CD4-positive, alpha-beta T cell (primary cell): ENCODE measurements around the gene TFEB. TPM values are rescaled to one million over a fixed set of nuclear protein-coding genes. Genes with fewer than 3 reads are reported as not detected.

ENCODE experiments used
- ATAC-seq: fragments of 200-7000 bp; cut with Tn5 transposase; one replicate; pipeline ENCODE4 v1.10.0; 2022; ENCODE audit warnings: mild to moderate bottlenecking; ENCODE audit not compliant: poor library complexity
- CTCF ChIA-PET: fragments of 350-600 bp; sonication (Branson Sonifier 250); formaldehyde crosslinking; loops from one replicate; lab custom pipeline; 2021; ENCODE audit warnings: antibody characterized with exemption, inconsistent platforms; lab: Charles Lee
- POLR2A ChIA-PET: fragments of 350-600 bp; sonication (Branson Sonifier 250); formaldehyde crosslinking; loops from one replicate; lab custom pipeline; 2021; ENCODE audit warnings: antibody characterized with exemption, inconsistent platforms; lab: Charles Lee
- DNase-seq, 14 experiments: peaks; one replicate each; pipeline ENCODE4 v3.0.0-alpha.2; 2013 to 2020; ENCODE audit warnings: mixed read lengths in 2 of 14
- H3K27ac ChIP-seq, 2 donors: one replicate each; pipeline versions ENCODE4 v1.5.1 to v1.7.0; 2013; ENCODE audit warnings: low read length in 2 of 2, low read depth in 1 of 2, mild to moderate bottlenecking in 1 of 2
- H3K27me3 ChIP-seq, 2 experiments: 1 replicate in 1 of 2; 2 replicates in 1 of 2; pipeline versions ENCODE4 v1.6.1 to v1.7.0; 2013; ENCODE audit warnings: low read length in 2 of 2, control low read depth in 1 of 2, mild to moderate bottlenecking in 1 of 2, moderate library complexity in 1 of 2; ENCODE audit not compliant: insufficient read depth in 2 of 2, control insufficient read depth in 1 of 2
- H3K36me3 ChIP-seq: one replicate; pipeline ENCODE4 v1.6.1; 2013; ENCODE audit warnings: low read length, control low read depth; ENCODE audit not compliant: insufficient read depth
- H3K4me1 ChIP-seq: one replicate; pipeline ENCODE4 v1.6.1; 2013; ENCODE audit warnings: low read length, control low read depth; ENCODE audit not compliant: insufficient read depth
- H3K4me3 ChIP-seq: one replicate; pipeline ENCODE4 v1.5.1; 2013; ENCODE audit warnings: mild to moderate bottlenecking, low read length, moderate library complexity
- H3K9me3 ChIP-seq, 2 experiments: 1 replicate in 1 of 2; 2 replicates in 1 of 2; pipeline versions ENCODE4 v1.6.1 to v1.7.0; 2013; ENCODE audit warnings: low read length in 2 of 2, mild to moderate bottlenecking in 2 of 2, control low read depth in 1 of 2, moderate library complexity in 1 of 2; ENCODE audit not compliant: control insufficient read depth in 1 of 2, insufficient read depth in 1 of 2
- H3K27ac Mint-ChIP-seq: one replicate; pipeline ENCODE4 v1.8.0; 2020; ENCODE audit warnings: mixed read lengths
- H3K27me3 Mint-ChIP-seq: one replicate; pipeline ENCODE4 v1.8.0; 2021; ENCODE audit warnings: mixed read lengths
- H3K36me3 Mint-ChIP-seq: one replicate; pipeline ENCODE4 v1.8.0; 2021; ENCODE audit warnings: low read depth, mixed read lengths
- H3K4me1 Mint-ChIP-seq: one replicate; pipeline ENCODE4 v1.8.0; 2021; ENCODE audit warnings: low read depth, mixed read lengths
- H3K4me3 Mint-ChIP-seq: one replicate; pipeline ENCODE4 v1.8.0; 2020; ENCODE audit warnings: mild to moderate bottlenecking, mixed read lengths
- H3K9me3 Mint-ChIP-seq: one replicate; pipeline ENCODE4 v1.8.0; 2020; ENCODE audit warnings: mixed read lengths
- intact Hi-C, 2 experiments: fragments of 100-400 bp; cut with DNase I in 1 of 2; cut with micrococcal nuclease in 1 of 2; formaldehyde crosslinking; loops; one replicate each; pipeline versions ENCODE4 v1.15.1 to v1.9.0; 2023 to 2025; cut with DNase I, micrococcal nuclease
- total RNA-seq, 174 experiments: library from RNA in 2 of 174; stranded (reverse) in 2 of 174; gene quantifications; one replicate each; pipeline ENCODE4 v1.2.3 and lab custom pipeline; 2021 to 2026
- TF ChIP-seq, protein P1 (sequence below): fragments of 200-600 bp; IDR thresholded peaks from one replicate; pipeline ENCODE4 v1.8.0; 2022; ENCODE audit warnings: antibody characterized with exemption, mild to moderate bottlenecking

TFEB gene
- total RNA-seq, 2 experiments from 2014 or later = 23.8 to 24.1 TPM

- H3K36me3 Mint-ChIP-seq = no peaks in the 10 kb centered on the region
- Histone ChIP-seq H3K9me3 (peaks cover 0 to 10% of the 10 kb centered on the region in 2 experiments), H3K27ac (no peak overlapping the region), H3K36me3 (no peaks in the 10 kb centered on the region), H3K4me1 (peaks cover 15% of the 10 kb centered on the region), H3K27me3 (peaks cover 22 to 47% of the 10 kb centered on the region in 2 experiments), H3K4me3 (no peak overlapping the region)
- POLR2A ChIA-PET = no interaction called here
- CTCF ChIA-PET = no interaction called here
- intact Hi-C loops = no loop called here
- peaks cover 59% of the 10 kb centered on the region for H3K27me3 Mint-ChIP-seq
- H3K4me3 Mint-ChIP-seq = no peak overlapping the region
- H3K4me1 Mint-ChIP-seq = peaks cover 13% of the 10 kb centered on the region
- ATAC-seq (no peak), DNase-seq (no peak)
- H3K27ac Mint-ChIP-seq = no peak overlapping the region
- no peaks in the 10 kb centered on the region for H3K9me3 Mint-ChIP-seq
- TF ChIP-seq, protein P1, sequence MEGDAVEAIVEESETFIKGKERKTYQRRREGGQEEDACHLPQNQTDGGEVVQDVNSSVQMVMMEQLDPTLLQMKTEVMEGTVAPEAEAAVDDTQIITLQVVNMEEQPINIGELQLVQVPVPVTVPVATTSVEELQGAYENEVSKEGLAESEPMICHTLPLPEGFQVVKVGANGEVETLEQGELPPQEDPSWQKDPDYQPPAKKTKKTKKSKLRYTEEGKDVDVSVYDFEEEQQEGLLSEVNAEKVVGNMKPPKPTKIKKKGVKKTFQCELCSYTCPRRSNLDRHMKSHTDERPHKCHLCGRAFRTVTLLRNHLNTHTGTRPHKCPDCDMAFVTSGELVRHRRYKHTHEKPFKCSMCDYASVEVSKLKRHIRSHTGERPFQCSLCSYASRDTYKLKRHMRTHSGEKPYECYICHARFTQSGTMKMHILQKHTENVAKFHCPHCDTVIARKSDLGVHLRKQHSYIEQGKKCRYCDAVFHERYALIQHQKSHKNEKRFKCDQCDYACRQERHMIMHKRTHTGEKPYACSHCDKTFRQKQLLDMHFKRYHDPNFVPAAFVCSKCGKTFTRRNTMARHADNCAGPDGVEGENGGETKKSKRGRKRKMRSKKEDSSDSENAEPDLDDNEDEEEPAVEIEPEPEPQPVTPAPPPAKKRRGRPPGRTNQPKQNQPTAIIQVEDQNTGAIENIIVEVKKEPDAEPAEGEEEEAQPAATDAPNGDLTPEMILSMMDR = no peak
Measured at GRCh38 chr6:41640426-41640825, 95.0 kb downstream of the TFEB start.

DNA sequence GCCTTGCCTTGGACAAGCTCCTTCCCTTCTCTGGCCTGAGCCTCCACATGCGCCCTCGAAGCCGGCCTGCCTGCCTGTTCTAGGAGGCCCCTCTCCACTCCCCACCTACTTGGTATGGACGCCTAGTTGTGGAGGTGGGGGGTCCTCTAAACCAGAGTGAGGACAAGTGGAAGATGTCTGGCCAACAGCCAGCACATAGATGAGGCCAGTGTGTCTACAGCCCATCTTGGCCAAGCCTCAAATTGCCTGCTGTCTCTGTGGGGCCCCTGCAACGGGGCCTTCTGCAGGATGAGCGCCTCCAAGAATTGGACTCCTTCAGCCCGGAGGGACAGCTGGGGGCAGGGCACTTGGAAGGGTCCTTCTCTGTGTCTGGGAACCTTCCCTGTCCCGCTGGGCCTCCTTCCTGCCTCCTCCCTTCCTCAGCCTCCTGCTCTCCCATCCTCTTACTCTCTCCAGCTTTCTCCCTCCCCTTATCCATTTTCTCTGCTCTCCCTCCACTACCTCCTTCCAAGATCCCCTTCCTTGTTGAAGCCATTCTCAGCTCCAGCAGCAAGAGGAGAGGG is 95.5 kb downstream of the TFEB start:
- Mint-ChIP-seq H3K36me3 (no peaks in the 10 kb centered on the region), H3K27me3 (peaks cover 64% of the 10 kb centered on the region), H3K27ac (no peak overlapping the region), H3K4me3 (peak overlapping the region; percentile 51), H3K9me3 (no peaks in the 10 kb centered on the region), H3K4me1 (peaks cover 13% of the 10 kb centered on the region)
- ATAC-seq (no peak), DNase-seq (no peak)
- Histone ChIP-seq H3K9me3 (peaks cover 0 to 10% of the 10 kb centered on the region in 2 experiments), H3K4me3 (no peak overlapping the region), H3K27me3 (peaks cover 22 to 52% of the 10 kb centered on the region in 2 experiments), H3K27ac (no peak overlapping the region), H3K36me3 (no peaks in the 10 kb centered on the region), H3K4me1 (peaks cover 15% of the 10 kb centered on the region)
- TF ChIP-seq, protein P1 = no peak
- POLR2A ChIA-PET = no interaction called here
- intact Hi-C loops = no loop called here
- CTCF ChIA-PET = no interaction called here

- Histone ChIP-seq H3K27me3 (peaks cover 22 to 59% of the 10 kb centered on the region in 2 experiments), H3K27ac (no peak overlapping the region), H3K4me1 (peaks cover 15% of the 10 kb centered on the region), H3K4me3 (no peak overlapping the region), H3K9me3 (peaks cover 0 to 10% of the 10 kb centered on the region in 2 experiments), H3K36me3 (no peaks in the 10 kb centered on the region)
- peaks cover 64% of the 10 kb centered on the region for H3K27me3 Mint-ChIP-seq
- H3K36me3 Mint-ChIP-seq = no peaks in the 10 kb centered on the region
- ChIA-PET CTCF (no interaction called here), POLR2A (no interaction called here)
- H3K9me3 Mint-ChIP-seq = no peaks in the 10 kb centered on the region
- H3K27ac Mint-ChIP-seq = no peak overlapping the region
- DNase-seq (no peak), ATAC-seq (no peak)
- TF ChIP-seq, protein P1 = no peak
- H3K4me1 Mint-ChIP-seq = peaks cover 13% of the 10 kb centered on the region
- intact Hi-C loops = no loop called here
- peak overlapping the region; percentile 51 for H3K4me3 Mint-ChIP-seq
Measured at GRCh38 chr6:41638935-41639808, 96.2 kb downstream of the TFEB start.
